Measurements from ENCODE around the gene ICA1.

GRCh38 chr7:8295638-8296361 lies 33.8 kb upstream of the ICA1 start:
- peak; percentile 84 for TF ChIP-seq CTCF (IDR thresholded peaks at IDR 0.05; ENCODE audit: low read depth, low read length, poor library complexity, severe bottlenecking)
- no peak for TF ChIP-seq EZH2phosphoT487 (IDR thresholded peaks at IDR 0.05; ENCODE audit: borderline replicate concordance, low read length)

All from DOHH2 (cell line).